GM23248 (cell line): ENCODE data around the gene RRP36. TPM values are rescaled to one million over a fixed set of nuclear protein-coding genes. Genes with fewer than 3 reads are reported as not detected.
A peak's percentile ranks its signal among the peaks of the same experiment; 100 is the strongest.

Source experiments
- DNase-seq: peaks from one replicate; pipeline ENCODE4 v3.0.0-alpha.2; 2015
- H2AFZ ChIP-seq: fragments of 200-600 bp; sonication (generic); 2 replicates; pipeline ENCODE4 v1.6.1; 2016; ENCODE audit warnings: antibody characterized with exemption
- H3F3A ChIP-seq: fragments of 200-600 bp; sonication (generic); 2 replicates; pipeline ENCODE4 v1.6.1; 2016; ENCODE audit warnings: mild to moderate bottlenecking, antibody characterized with exemption, mixed run types; ENCODE audit not compliant: insufficient read depth
- H3K27ac ChIP-seq: fragments of 200-600 bp; sonication (generic); 2 replicates; pipeline ENCODE4 v1.5.1; 2016; ENCODE audit warnings: mild to moderate bottlenecking
- H3K27me3 ChIP-seq: fragments of 200-600 bp; sonication (generic); replicated peaks from 2 replicates; pipeline ENCODE4 v1.6.1; 2016; ENCODE audit warnings: mild to moderate bottlenecking; ENCODE audit not compliant: insufficient read depth
- H3K36me3 ChIP-seq: fragments of 200-600 bp; sonication (generic); 2 replicates; pipeline ENCODE4 v1.6.1; 2016; ENCODE audit warnings: low read depth, mild to moderate bottlenecking
- H3K4me1 ChIP-seq: fragments of 200-600 bp; sonication (generic); 2 replicates; pipeline ENCODE4 v1.6.1; 2016; ENCODE audit warnings: mild to moderate bottlenecking; ENCODE audit not compliant: insufficient read depth
- H3K4me2 ChIP-seq: fragments of 200-600 bp; sonication (generic); one replicate; pipeline ENCODE4 v1.6.1; 2016; ENCODE audit warnings: mild to moderate bottlenecking; ENCODE audit not compliant: unreplicated experiment
- H3K4me3 ChIP-seq: fragments of 200-600 bp; sonication (generic); 2 replicates; pipeline ENCODE4 v1.5.1; 2016; ENCODE audit warnings: mild to moderate bottlenecking
- H3K79me2 ChIP-seq: fragments of 200-600 bp; sonication (generic); 2 replicates; pipeline ENCODE4 v1.6.1; 2016; ENCODE audit warnings: mild to moderate bottlenecking; ENCODE audit not compliant: insufficient read depth
- H3K9ac ChIP-seq: fragments of 200-600 bp; sonication (generic); 2 replicates; pipeline ENCODE4 v1.6.1; 2016; ENCODE audit warnings: mild to moderate bottlenecking
- H3K9me2 ChIP-seq: fragments of 200-600 bp; sonication (generic); 2 replicates; pipeline ENCODE4 v1.6.1; 2016; ENCODE audit warnings: mixed run types, mild to moderate bottlenecking, moderate library complexity; ENCODE audit not compliant: insufficient read depth
- H3K9me3 ChIP-seq: fragments of 200-600 bp; sonication (generic); one replicate; pipeline ENCODE4 v1.6.1; 2017; ENCODE audit warnings: low read depth
- H4K20me1 ChIP-seq: fragments of 200-600 bp; sonication (generic); 2 replicates; pipeline ENCODE4 v1.6.0; 2016; ENCODE audit not compliant: insufficient read depth
- EZH2 ChIP-seq: fragments of 200-600 bp; sonication (generic); IDR thresholded peaks from 2 replicates; pipeline ENCODE4 v1.6.1; 2018; ENCODE audit warnings: antibody characterized with exemption, mild to moderate bottlenecking; ENCODE audit not compliant: insufficient read depth, poor library complexity, severe bottlenecking
- EZH2phosphoT487 ChIP-seq: fragments of 200-600 bp; sonication (generic); IDR thresholded peaks from 2 replicates; pipeline ENCODE4 v1.6.1; 2018; ENCODE audit warnings: antibody characterized with exemption, moderate library complexity, mild to moderate bottlenecking, low read depth; ENCODE audit not compliant: insufficient read depth
- WGBS, 2 experiments: methylation state at CpG; one replicate each; pipeline ENCODE4 v1.1.6; 2015 to 2017; ENCODE audit warnings: low lambda C conversion rate in 2 of 2, low coverage in 1 of 2; ENCODE audit errors: missing lambda C conversion rate in 2 of 2; 5-methylcytosine and 5-hydroxymethylcytosine counted together
- in situ Hi-C: fragments of 300-500 bp; cut with MboI; formaldehyde crosslinking; loops from 2 replicates; pipeline ENCODE4 v1.15.0; 2020
- polyA plus RNA-seq: library from polyadenylated mRNA; unstranded; fragments of >200 nt; fragmentation: Nextera tagmentation; extraction: Ambion mirVana; gene quantifications from 2 replicates; pipeline ENCODE4 v1.2.1, GENCODE V29; 2016
- total RNA-seq: library from RNA; depleted of rRNA; stranded (reverse); fragments of >200 nt; shearing (Covaris generic); gene quantifications from 2 replicates; pipeline ENCODE4 v1.2.3, GENCODE V29; 2014

RRP36 gene
- total and polyA plus RNA-seq, 2 experiments from 2014 or later = 58.3 to 74.3 TPM

GRCh38 chr6:43019152-43019551 is 2.3 kb upstream of the RRP36 start:
- Histone ChIP-seq H3K9ac (no peak overlapping the region), H3K79me2 (peaks cover 88% of the 10 kb centered on the region)
- 90 to 96% methylated on average over 2 of the region's 2 CpGs for WGBS, 2 experiments

GRCh38 chr6:43020052-43020705 is 1.2 kb upstream of the RRP36 start:
- Histone ChIP-seq H3K36me3 (peaks cover 30% of the 10 kb centered on the region; the same call in 1 of the 2 replicates), H3K4me3 (no peak overlapping the region), H3K4me1 (peaks cover 23% of the 10 kb centered on the region), H3K4me2 (no peak overlapping the region), H3K27me3 (no peaks in the 10 kb centered on the region), H4K20me1 (no peaks in the 10 kb centered on the region; the same call in 1 of the 2 replicates), H3K9me2 (no peaks in the 10 kb centered on the region), H2AFZ (no peak overlapping the region), H3K27ac (peak overlapping the region; percentile 68), H3K9me3 (no peaks in the 10 kb centered on the region), H3K79me2 (peaks cover 87% of the 10 kb centered on the region), H3F3A (peaks cover 40% of the 10 kb centered on the region), H3K9ac (no peak overlapping the region; the same call in 1 of the 2 replicates)
- no peak for DNase-seq
- in situ Hi-C loops = no loop called here
- TF ChIP-seq EZH2 = no peak
- no peak for TF ChIP-seq EZH2phosphoT487
- 92 to 95% methylated on average over 3 of the region's 3 CpGs for WGBS, 2 experiments

More at GRCh38 chr6:43019152-43019551, 2.3 kb upstream of the RRP36 start:
- TF ChIP-seq EZH2 (no peak), EZH2phosphoT487 (no peak)
- Histone ChIP-seq H3F3A (peaks cover 35% of the 10 kb centered on the region), H4K20me1 (no peaks in the 10 kb centered on the region; the same call in 1 of the 2 replicates), H3K27me3 (no peaks in the 10 kb centered on the region), H3K4me1 (peaks cover 23% of the 10 kb centered on the region), H3K9me3 (no peaks in the 10 kb centered on the region), H3K36me3 (peaks cover 25% of the 10 kb centered on the region; the same call in 1 of the 2 replicates), H3K4me2 (no peak overlapping the region), H3K9me2 (no peaks in the 10 kb centered on the region), H3K27ac (no peak overlapping the region), H3K4me3 (no peak overlapping the region), H2AFZ (no peak overlapping the region)
- DNase-seq = no peak
- in situ Hi-C loops = no loop called here

- peak overlapping the region; percentile 85 for H2AFZ ChIP-seq
- TF ChIP-seq EZH2phosphoT487 (no peak), EZH2 (no peak)
These were observed 576 bp upstream of the RRP36 start for GRCh38 chr6:43020847-43021246.

GRCh38 chr6:43024436-43024835 is 3.0 kb downstream of the RRP36 start:
- Histone ChIP-seq H3K79me2 (peaks cover 44% of the 10 kb centered on the region), H2AFZ (no peak overlapping the region), H3K4me3 (no peak overlapping the region), H3K4me2 (no peak overlapping the region), H3K9me3 (no peaks in the 10 kb centered on the region), H3K4me1 (peaks cover 7% of the 10 kb centered on the region), H3K27me3 (no peaks in the 10 kb centered on the region), H3K9ac (no peak overlapping the region), H3K9me2 (no peaks in the 10 kb centered on the region), H3K36me3 (peaks cover 46% of the 10 kb centered on the region), H3K27ac (no peak overlapping the region), H3F3A (peaks cover 40% of the 10 kb centered on the region), H4K20me1 (no peaks in the 10 kb centered on the region)
- in situ Hi-C loops = no loop called here
- WGBS, 2 experiments = 91 to 93% methylated on average over 2 of the region's 2 CpGs
- TF ChIP-seq EZH2 = no peak
- no peak for TF ChIP-seq EZH2phosphoT487
- no peak for DNase-seq

More at GRCh38 chr6:43020847-43021246, 576 bp upstream of the RRP36 start:
- no peaks in the 10 kb centered on the region; the same call in 1 of the 2 replicates for H4K20me1 ChIP-seq
- H3K36me3 ChIP-seq = peaks cover 33% of the 10 kb centered on the region
- peaks cover 17% of the 10 kb centered on the region for H3K4me1 ChIP-seq
- H3K4me2 ChIP-seq = peak overlapping the region; percentile 90
- no peak for DNase-seq
- 26 to 38% methylated on average over 5 of the region's 5 CpGs for WGBS, 2 experiments
- in situ Hi-C loops = no loop called here
- H3K4me3 ChIP-seq = peak overlapping the region; percentile 80
- H3F3A ChIP-seq = peaks cover 43% of the 10 kb centered on the region
- H3K9me3 ChIP-seq = no peaks in the 10 kb centered on the region
- H3K9me2 ChIP-seq = no peaks in the 10 kb centered on the region
- peak overlapping the region; percentile 85 for H3K9ac ChIP-seq
- H3K27me3 ChIP-seq = no peaks in the 10 kb centered on the region
- H3K27ac ChIP-seq = peak overlapping the region; percentile 68
- H3K79me2 ChIP-seq = peaks cover 80% of the 10 kb centered on the region
